Right ventricle myocardium inferior (tissue), 1 donor: ENCODE measurements around the gene SKIC8. TPM values are rescaled to one million over a fixed set of nuclear protein-coding genes. Genes with fewer than 3 reads are reported as not detected.

Source experiments
- ATAC-seq: fragments of 200-7000 bp; cut with Tn5 transposase; one replicate; pipeline ENCODE4 v1.9.1; 2020; ENCODE audit warnings: mild to moderate bottlenecking, moderate library complexity
- DNase-seq: peaks from one replicate; pipeline ENCODE4 v3.0.0; 2021; ENCODE audit errors: missing footprints
- intact Hi-C: fragments of 100-400 bp; cut with DNase I; formaldehyde crosslinking; loops from one replicate; pipeline ENCODE4 v1.11.0; 2022
- total RNA-seq: library from RNA; stranded (reverse); fragmentation: NEBNext Ultra II Directional; extraction: Animal tissue kit (Norgen Biotek cat#: 25700); gene quantifications from one replicate; pipeline ENCODE4 v1.2.1, GENCODE V29; 2021
- donor health status: DM: no; HTN: yes; CAD: no; lungs with severe emphysema.

The SKIC8 gene
- total RNA-seq, 1 donor from 2014 or later, result 30.0 TPM

DNA sequence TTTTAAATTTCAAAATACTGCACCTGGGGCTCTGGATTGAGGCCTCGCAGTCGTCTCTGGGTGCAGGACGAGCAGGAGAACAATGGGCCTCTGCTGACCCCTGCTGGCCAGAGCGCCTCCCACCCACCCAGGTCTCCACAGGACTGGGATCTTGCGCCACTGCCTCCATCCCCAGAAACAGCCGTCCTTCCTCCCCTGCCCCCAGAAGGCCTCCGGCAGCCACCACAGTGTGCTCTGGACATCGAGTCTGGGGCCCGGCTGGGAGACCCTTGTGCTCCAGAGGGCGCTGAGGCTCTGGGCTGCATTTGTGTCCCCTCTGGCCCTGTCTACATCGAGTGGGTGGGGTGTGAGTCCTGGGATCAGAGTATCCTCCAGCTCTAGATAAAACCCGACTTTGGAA lies 58.4 kb downstream of the SKIC8 start:
- peak; percentile 92 for ATAC-seq
- peak; percentile 88 for DNase-seq
- intact Hi-C loops, result loop anchor here (1.0 to 5.0 kb wide), 5 partner anchors 44 to 284 kb away; partner anchors contain the start of gene CIB2

DNA sequence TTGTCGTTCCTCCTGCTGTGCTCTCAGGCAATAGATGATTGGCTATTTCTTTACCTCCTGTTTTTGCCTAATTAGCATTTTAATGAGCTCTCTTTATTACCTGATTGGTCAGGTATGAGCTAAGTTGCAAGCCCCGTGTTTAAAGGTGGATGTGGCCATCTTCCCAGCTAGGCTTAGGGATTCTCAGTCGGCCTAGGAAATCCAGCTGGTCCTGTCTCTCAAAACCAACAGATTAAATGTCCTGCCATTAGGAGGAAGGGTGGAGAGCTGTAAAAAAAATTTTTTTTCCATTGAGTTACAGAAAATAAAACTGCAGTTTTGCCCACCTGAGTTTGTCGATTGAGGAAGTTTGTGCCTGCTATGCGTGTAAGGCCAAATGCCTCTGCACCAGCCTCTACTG lies 59.6 kb downstream of the SKIC8 start:
- intact Hi-C loops, result loop anchor here (5.0 kb wide), 3 partner anchors 43 to 283 kb away; partner anchors contain the start of gene CIB2
- DNase-seq, result no peak
- no peak for ATAC-seq

DNA sequence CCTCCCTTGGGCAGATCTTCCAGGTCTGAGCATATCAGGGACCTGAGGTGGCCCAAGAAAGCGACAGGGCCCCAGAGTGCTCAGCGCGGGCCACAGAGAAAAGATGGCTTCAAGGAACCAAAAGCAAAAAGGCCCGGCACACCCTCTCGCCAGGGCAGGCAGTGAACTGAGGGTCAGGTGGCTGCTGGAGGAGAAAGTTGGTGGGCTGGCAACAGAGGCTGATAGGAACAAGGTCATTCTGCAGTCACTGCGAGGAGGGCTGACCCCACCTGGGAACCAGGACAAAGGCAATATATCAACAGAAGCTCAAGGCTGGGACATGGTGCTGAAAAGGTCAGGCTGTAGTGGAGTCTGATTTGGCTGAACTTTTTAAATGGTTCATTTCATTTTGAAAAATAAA lies 62.3 kb downstream of the SKIC8 start:
- no peak for ATAC-seq
- no peak for DNase-seq
- intact Hi-C loops, result no loop called here

DNA sequence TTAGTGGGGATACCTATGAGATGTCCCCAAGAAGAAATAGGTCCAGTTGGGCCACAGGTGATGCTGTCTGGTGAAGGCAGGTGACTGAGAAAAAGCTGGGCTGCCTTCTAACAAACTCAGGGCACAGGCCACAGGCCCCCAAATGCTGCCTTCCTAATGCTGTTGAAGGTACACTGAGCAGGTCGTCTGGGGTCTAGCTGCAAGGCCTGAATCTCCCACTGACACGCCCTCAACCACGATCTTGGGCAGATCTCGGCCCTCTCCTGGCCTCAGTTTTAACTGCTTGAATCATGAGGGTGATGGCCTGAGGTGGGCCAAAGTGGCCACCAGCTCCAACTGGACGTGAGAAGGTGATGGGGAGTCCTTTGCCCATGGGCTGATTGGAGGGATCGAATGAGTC lies 62.9 kb downstream of the SKIC8 start:
- intact Hi-C loops, result no loop called here
- no peak for DNase-seq
- no peak for ATAC-seq

DNA sequence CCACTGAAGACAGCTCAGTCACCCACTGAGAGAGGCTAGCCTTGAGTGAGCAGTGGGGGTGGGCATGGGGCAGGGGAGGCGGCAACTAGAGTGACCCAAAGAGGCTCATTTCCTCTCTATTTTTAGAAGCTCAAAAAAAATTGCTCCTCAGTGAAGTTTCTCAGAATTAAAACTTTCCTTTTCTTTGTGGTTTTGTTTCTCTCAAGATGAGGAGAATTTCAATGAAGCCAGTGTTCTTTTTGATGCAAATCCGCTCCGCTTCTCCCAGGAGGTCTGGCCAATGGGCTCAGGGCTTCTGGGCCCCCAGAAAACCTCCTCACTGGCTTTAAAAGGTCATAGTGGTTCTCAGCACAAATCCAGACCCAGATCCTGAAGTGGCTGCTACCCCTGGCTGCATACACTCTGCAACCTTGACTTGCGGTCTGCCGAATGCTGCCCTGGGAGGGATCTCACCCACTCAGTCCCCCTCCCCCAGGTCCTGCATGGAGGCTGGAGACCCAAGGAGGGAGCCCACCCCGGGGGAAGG lies 64.8 kb downstream of the SKIC8 start, which contains the start of gene ACSBG1:
Gene ACSBG1 (minus strand): TSS at position 51 of the 526 bp plus-strand sequence. CDS start 64 bp downstream, outside the sequence.
- intact Hi-C loops, result no loop called here

DNA sequence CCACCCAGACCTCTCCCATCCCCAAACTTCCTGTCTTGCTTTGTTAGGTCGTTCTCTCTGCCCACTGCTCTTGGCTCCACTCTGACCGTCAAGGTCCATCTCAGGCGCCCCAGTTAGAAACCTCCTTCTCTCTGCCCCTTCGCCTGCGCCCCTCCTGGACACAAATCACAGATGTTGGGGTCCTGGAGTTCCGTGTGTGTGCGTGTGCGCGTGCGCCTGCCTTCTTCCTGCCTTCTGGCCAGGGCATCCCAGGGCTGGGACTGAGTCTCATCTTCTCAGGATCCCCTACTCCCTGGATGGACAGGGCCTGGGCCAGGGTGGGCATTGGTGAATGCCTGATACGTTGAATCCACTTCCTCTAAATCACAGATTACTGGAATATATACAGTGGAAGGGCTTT lies 65.9 kb downstream of the SKIC8 start:
- ATAC-seq (no peak), DNase-seq (no peak)
- intact Hi-C loops, result no loop called here

More for the DNA sequence above, 64.8 kb downstream of the SKIC8 start, which contains the start of gene ACSBG1:
- DNase-seq (no peak), ATAC-seq (no peak)

Other genes starting within 250 kb of the SKIC8 start
- gene TBC1D2B, start 221.9 kb downstream of the SKIC8 start, total RNA-seq, result 12.2 TPM
- gene SH2D7, start 207.0 kb downstream of the SKIC8 start, total RNA-seq, result not detected
- 21.2 TPM for gene CIB2, start 168.2 kb downstream of the SKIC8 start, total RNA-seq
- gene IDH3A, start 150.2 kb downstream of the SKIC8 start, total RNA-seq, result 425 TPM
- 0.14 TPM for gene ACSBG1, start 65.0 kb downstream of the SKIC8 start, total RNA-seq
- 125 TPM for gene DNAJA4, start 35.0 kb downstream of the SKIC8 start, total RNA-seq
- not detected for gene CRABP1, start 40.7 kb upstream of the SKIC8 start, total RNA-seq
- gene IREB2, start 138.6 kb upstream of the SKIC8 start, total RNA-seq, result 22.5 TPM
- 4.4 TPM for gene HYKK, start 208.0 kb upstream of the SKIC8 start, total RNA-seq
- gene PSMA4, start 240.8 kb upstream of the SKIC8 start, total RNA-seq, result 118 TPM